Activated naive CD4-positive, alpha-beta T cell treated with anti-CD3 and anti-CD28 coated beads, Interleukin-2, amount 50 U/mL, for 24 hours (primary cell): ENCODE results near the gene ANKRD55.
"Not testable (repeated sequence)": the region's sequence is repeated elsewhere in the genome, so short reads cannot be mapped to it uniquely, and the experiment has no call there.

Experiments
- H3K27ac Mint-ChIP-seq: one replicate; pipeline ENCODE4 v1.8.0; 2021; ENCODE audit warnings: mild to moderate bottlenecking, mixed read lengths
- H3K27me3 Mint-ChIP-seq: one replicate; pipeline ENCODE4 v1.8.0; 2021; ENCODE audit warnings: mixed read lengths
- H3K36me3 Mint-ChIP-seq: one replicate; pipeline ENCODE4 v1.8.0; 2021; ENCODE audit warnings: mixed read lengths
- H3K4me1 Mint-ChIP-seq: one replicate; pipeline ENCODE4 v1.8.0; 2021; ENCODE audit warnings: mixed read lengths
- H3K4me3 Mint-ChIP-seq: one replicate; pipeline ENCODE4 v1.8.0; 2021; ENCODE audit warnings: mild to moderate bottlenecking, mixed read lengths
- H3K9me3 Mint-ChIP-seq: one replicate; pipeline ENCODE4 v1.8.0; 2021; ENCODE audit warnings: mixed read lengths

The ANKRD55 gene

DNA sequence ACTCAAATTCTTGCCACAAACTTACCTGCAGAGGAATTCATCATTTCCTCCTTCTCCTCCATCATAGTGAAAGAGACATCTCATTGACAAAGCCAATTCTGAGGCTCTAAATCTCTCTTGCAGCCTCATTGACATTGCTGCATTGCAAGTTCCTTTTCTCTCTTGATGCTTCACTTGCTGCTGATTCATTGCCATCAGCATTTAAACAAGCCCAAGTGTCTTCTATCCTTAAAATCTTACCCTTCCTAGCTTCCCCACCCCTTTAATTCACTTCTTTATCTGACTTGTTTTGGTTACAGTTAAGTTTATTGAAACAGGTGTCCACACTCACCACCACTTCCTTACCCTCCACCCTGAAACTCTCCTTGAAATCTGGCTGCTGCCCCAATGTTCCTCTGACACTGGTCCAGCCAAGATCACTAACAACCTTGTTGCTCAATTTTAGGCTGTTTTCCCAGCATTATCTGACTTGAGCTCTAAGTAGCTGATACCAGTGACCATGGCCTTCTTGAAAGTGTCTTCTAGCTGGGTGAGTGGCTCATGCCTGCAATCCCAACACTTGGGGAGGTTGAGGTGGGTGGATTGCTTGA lies 152.0 kb downstream of the ANKRD55 start:
- H3K27me3 Mint-ChIP-seq = not testable (repeated sequence)

DNA sequence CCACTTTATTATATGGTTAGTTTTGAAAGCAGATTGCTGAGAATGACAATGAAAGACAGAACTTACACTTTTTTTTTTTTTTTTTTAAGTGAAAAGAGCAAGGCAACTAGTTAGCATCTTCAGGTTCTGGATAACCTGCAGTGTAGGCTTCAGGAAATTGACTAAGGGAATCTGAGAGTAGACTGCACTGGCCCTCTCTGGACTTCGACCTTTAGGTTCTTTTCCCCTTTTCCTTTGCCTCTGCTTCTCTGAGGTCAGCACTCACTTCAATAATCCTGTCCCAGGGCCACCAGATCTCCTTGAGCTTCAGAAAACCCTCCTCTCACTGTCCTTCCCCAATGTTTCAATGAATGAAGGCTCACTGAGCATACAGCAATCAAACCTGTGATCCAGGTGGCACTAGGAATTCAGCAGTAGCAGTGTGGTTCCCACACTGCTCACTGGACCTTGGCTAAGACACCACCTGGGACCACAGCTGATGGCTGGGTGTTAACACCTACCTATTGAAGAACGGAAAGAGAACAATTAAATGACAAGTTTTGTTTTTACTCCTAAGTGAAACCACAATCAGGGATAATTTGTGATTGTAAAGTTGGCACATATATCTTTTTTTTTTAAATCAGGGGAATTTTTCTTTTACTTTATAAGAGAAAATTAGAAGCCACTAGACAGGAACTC lies 152.6 kb downstream of the ANKRD55 start:
- H3K27ac Mint-ChIP-seq = peak overlapping the region; percentile 53
- H3K36me3 Mint-ChIP-seq = peaks cover 2% of the 10 kb centered on the region
- H3K4me3 Mint-ChIP-seq = peak overlapping the region; percentile 12
- H3K27me3 Mint-ChIP-seq = no peaks in the 10 kb centered on the region
- H3K9me3 Mint-ChIP-seq = no peaks in the 10 kb centered on the region
- H3K4me1 Mint-ChIP-seq = peaks cover 73% of the 10 kb centered on the region

More for the DNA sequence above, 152.0 kb downstream of the ANKRD55 start:
- Mint-ChIP-seq H3K4me1 (peaks cover 74% of the 10 kb centered on the region), H3K4me3 (peak overlapping the region; percentile 7), H3K27ac (peak overlapping the region; percentile 53)
- not testable (repeated sequence) for H3K36me3 Mint-ChIP-seq, H3K9me3 Mint-ChIP-seq

DNA sequence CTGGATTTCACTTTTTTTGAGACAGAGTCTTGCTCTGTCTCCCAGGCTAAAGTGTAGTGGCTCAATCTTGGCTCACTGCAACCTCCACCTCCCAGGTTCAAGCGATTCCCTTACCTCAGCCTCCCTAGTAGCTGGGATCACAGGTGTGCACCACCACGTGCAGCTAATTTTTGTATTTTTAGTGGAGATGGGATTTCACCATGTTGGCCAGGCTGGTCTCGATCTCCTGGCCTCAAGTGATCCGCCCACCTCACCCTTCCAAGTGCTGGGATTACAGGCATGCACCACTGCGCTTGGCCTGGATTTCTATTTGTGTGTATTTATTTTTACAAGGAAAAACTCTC lies 154.0 kb downstream of the ANKRD55 start:
- H3K27ac Mint-ChIP-seq, H3K36me3 Mint-ChIP-seq, H3K4me3 Mint-ChIP-seq, H3K9me3 Mint-ChIP-seq, H3K27me3 Mint-ChIP-seq: not testable (repeated sequence)
- peaks cover 71% of the 10 kb centered on the region for H3K4me1 Mint-ChIP-seq

DNA sequence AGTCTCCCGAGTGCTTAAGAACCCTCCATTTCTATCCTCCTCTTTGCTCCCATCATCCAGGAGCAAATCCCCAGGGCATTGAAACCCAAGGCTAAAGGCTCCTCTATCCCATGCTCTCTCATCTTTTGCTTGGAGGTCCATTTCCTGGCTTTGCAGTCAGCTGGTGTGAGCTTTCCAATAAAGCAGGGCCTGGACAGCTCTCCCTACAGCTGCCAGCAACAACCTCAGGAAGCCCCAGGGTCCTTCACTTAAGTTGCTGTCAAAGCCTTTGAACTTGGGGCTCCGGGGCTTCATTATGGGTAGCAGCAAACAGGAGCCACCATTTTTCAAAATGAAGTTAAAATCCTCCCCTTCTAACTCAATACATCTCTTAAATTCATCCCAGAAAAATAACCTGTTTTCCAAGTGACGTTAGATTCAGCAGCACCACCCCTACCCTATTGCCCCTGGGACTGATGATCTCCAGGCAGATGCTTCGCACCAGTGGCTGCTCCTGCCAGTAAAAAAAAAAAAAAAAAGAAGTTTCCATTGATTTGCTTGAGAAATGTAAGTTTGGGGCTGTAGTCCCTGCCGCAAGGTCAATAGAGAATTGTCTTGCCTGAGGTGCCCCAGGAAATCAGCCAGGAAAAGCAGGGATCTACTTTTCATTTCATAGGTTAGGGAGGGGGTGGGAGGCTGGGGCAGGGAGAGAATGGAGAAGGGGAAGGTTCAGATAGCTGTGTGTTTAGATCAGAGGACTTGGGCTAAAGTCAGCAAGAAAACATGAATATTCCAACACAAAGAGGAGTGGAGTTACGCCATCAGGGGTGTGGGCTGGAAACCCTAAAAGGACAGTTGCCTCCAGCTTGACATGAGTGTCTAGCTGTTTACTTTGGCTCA lies 154.6 kb downstream of the ANKRD55 start:
- H3K4me1 Mint-ChIP-seq = peaks cover 74% of the 10 kb centered on the region
- no peaks in the 10 kb centered on the region for H3K9me3 Mint-ChIP-seq
- H3K4me3 Mint-ChIP-seq = no peak overlapping the region
- no peaks in the 10 kb centered on the region for H3K27me3 Mint-ChIP-seq
- peaks cover 2% of the 10 kb centered on the region for H3K36me3 Mint-ChIP-seq
- no peak overlapping the region for H3K27ac Mint-ChIP-seq

- Mint-ChIP-seq H3K36me3 (no peaks in the 10 kb centered on the region), H3K4me1 (peaks cover 77% of the 10 kb centered on the region), H3K9me3 (no peaks in the 10 kb centered on the region), H3K4me3 (peak overlapping the region; percentile 16), H3K27ac (no peak overlapping the region), H3K27me3 (no peaks in the 10 kb centered on the region)
Measured at GRCh38 chr5:56077796-56078233, 155.3 kb downstream of the ANKRD55 start.

GRCh38 chr5:56076486-56076885 lies 156.6 kb downstream of the ANKRD55 start:
- H3K4me3 Mint-ChIP-seq = no peak overlapping the region
- H3K9me3 Mint-ChIP-seq = no peaks in the 10 kb centered on the region
- peak overlapping the region; percentile 23 for H3K27ac Mint-ChIP-seq
- H3K36me3 Mint-ChIP-seq = no peaks in the 10 kb centered on the region
- no peaks in the 10 kb centered on the region for H3K27me3 Mint-ChIP-seq
- H3K4me1 Mint-ChIP-seq = peaks cover 82% of the 10 kb centered on the region

DNA sequence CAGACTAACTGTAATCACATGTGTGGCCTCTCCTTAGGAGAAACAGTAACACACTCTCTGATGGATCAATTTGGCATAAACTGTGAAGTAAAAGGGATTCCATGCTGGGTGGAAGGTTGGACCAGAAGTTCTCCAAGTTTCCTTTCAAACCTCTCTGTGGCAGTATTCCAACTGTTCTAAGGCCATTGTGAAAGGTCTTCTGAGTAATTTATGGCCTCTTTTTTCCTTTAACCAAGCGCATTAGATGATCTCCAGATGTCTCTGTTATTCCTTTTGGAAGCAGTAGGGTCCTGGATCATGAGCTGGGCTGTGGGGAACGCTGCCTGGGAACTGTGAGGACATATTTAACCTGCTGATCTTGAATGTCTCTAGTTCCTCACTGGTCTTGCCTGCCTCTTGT lies 157.8 kb downstream of the ANKRD55 start:
- H3K36me3 Mint-ChIP-seq = no peaks in the 10 kb centered on the region
- no peaks in the 10 kb centered on the region for H3K9me3 Mint-ChIP-seq
- H3K4me1 Mint-ChIP-seq = peaks cover 82% of the 10 kb centered on the region
- no peaks in the 10 kb centered on the region for H3K27me3 Mint-ChIP-seq
- peak overlapping the region; percentile 68 for H3K27ac Mint-ChIP-seq
- no peak overlapping the region for H3K4me3 Mint-ChIP-seq

DNA sequence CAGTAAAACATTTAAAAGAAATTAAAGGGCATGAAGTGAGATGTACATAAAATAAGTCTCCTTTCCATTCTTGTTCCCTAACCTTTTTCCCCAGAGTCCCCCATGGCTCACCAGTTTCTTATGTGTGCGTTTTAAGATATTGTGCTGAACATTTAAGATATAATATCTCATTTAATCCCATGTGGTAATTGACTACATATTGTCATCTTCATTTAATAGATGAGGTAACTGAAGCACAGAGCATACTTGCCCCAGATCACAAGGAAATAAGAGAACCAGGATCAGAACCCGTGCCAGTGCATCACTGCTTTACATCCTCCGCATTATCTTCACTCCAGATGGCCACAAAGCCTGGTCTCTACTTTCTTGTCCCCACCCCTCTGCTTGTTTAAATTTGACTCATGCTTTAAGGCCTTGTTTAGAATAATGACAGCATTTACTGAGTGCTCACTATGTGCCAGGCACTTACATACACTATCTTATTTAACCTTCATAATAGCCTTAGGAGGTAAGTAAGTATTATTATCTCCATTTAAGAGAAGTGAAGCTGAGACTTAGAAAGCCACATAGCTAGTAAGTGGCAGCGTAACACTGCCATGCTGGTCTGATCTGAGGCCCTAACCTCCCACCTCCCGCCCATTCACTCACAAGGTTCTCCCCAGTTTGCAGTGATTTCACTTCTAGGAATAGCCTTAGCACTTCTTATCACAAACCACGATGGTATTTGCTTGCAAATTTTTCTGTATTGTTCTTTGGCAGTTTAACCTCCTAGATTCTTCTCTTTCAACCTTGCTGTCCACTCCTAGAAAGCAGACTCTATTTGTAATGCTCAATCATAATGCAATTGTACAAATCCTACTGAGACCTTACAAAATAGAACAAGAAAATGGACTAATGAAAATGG lies 160.0 kb downstream of the ANKRD55 start:
- no peaks in the 10 kb centered on the region for H3K9me3 Mint-ChIP-seq
- no peaks in the 10 kb centered on the region for H3K27me3 Mint-ChIP-seq
- no peaks in the 10 kb centered on the region for H3K36me3 Mint-ChIP-seq
- peak overlapping the region; percentile 88 for H3K27ac Mint-ChIP-seq
- peaks cover 88% of the 10 kb centered on the region for H3K4me1 Mint-ChIP-seq
- peak overlapping the region; percentile 12 for H3K4me3 Mint-ChIP-seq

- H3K27me3 Mint-ChIP-seq = no peaks in the 10 kb centered on the region
- peaks cover 92% of the 10 kb centered on the region for H3K4me1 Mint-ChIP-seq
- H3K9me3 Mint-ChIP-seq = no peaks in the 10 kb centered on the region
- H3K36me3 Mint-ChIP-seq = no peaks in the 10 kb centered on the region
- H3K4me3 Mint-ChIP-seq = peak overlapping the region; percentile 53
- H3K27ac Mint-ChIP-seq = peak overlapping the region; percentile 93
Measured at GRCh38 chr5:56071470-56071869, 161.7 kb downstream of the ANKRD55 start.

DNA sequence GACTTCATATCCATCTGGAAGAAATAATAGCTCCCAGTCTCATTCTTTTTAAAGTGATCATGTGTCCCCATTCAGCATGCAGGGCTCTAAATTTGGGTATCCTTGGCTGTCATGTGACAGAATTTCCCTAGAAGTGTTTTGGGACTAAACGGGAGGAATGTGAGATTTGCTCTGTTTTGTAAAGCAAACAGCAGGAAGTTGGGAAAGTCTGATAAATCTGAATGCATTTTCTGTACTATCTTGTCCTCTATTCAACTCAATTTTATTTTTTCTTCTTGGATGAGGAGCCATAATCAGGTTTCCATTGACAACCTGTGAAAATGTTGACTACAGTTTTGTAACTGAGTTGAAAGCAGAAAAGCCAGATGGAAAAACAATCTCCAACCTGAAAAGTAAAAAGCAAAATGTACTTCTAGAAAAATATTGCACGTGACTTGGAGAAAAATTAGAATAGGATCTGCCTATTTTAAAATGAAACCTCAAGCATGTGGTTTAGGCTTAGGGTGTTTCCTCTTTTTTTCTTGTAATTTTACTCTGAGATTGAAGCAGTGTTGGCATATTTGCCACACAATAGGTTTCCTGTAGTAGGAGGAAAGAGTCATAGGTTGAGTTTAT lies 162.2 kb downstream of the ANKRD55 start:
- Mint-ChIP-seq H3K27ac (peak overlapping the region; percentile 93), H3K9me3 (no peaks in the 10 kb centered on the region), H3K36me3 (no peaks in the 10 kb centered on the region), H3K27me3 (no peaks in the 10 kb centered on the region), H3K4me3 (peak overlapping the region; percentile 53), H3K4me1 (peaks cover 90% of the 10 kb centered on the region)

DNA sequence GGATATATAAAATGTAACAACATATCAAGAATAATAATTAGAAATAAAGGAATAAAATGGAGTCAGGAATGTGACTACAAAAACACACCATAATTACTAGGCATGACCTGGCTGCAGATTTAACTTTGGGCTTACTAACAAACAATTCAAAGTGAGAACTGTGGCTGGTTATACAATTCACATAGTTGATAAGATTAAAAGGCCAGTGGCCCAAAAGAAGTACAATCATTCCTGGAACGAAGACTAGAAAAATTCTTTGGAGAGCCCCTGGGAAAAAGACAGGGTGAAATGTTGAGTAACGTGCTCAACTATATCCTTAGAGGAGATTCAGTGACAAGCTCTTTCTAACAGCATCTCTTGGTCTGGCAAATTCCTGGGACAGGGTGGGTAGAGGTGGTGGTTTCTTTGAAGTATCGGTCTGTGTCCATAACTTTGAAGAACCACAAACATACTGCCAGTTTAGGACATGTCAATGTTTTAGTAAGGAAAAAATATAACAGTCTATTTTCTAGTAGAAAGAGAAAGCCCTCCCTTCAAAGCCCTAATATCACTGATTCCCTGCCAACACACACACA lies 163.4 kb downstream of the ANKRD55 start:
- Mint-ChIP-seq H3K36me3 (no peaks in the 10 kb centered on the region), H3K27ac (peak overlapping the region; percentile 93), H3K4me3 (no peak overlapping the region), H3K4me1 (peaks cover 88% of the 10 kb centered on the region), H3K9me3 (no peaks in the 10 kb centered on the region), H3K27me3 (no peaks in the 10 kb centered on the region)

DNA sequence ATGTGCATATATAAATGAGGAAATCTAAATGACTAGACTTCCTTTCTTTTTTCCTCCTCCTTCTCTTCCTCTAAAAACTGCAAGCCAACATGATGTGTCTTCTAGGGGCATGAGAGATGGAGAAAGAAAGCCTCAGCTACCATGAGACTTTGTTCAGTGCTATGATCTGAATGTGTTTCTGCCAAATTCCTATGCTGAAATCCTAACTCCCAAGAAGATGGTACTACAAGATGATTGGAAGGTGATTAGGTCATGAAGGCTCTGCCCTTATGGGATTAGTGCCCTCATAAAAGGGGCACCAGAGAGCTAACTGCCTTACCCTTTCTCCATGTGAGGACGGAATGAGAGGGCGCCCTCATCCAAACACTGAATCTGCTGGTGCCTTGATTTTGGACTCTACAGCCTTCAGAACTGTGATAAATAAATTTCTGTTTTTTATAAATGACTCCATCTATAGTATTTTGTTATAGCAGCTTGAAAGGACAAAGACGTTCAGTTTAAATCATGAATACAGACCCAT lies 166.1 kb downstream of the ANKRD55 start:
- Mint-ChIP-seq H3K27ac (peak overlapping the region; percentile 69), H3K27me3 (no peaks in the 10 kb centered on the region), H3K4me3 (no peak overlapping the region), H3K4me1 (peaks cover 81% of the 10 kb centered on the region), H3K9me3 (no peaks in the 10 kb centered on the region), H3K36me3 (peaks cover 2% of the 10 kb centered on the region)

DNA sequence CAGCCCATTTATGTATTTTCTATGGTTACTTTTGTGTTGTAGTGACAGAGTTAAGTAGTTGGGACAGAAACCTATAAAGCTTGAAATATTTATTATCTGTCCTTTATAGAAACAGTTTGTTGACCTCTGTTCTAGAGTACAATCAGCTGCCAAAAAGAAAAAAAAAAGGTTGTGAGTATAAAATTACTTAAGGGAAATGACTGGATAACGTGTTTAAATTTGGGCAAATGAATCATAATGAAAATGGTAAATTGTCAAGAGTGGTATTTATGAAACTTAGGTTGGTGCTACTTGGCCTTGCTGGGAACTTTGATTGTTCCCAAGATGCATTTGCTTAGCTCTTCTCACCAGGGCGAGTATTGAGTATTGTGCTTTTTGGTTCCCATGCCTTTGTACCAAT lies 168.1 kb downstream of the ANKRD55 start:
- peaks cover 3% of the 10 kb centered on the region for H3K36me3 Mint-ChIP-seq
- H3K27ac Mint-ChIP-seq = peak overlapping the region; percentile 51
- H3K27me3 Mint-ChIP-seq = no peaks in the 10 kb centered on the region
- H3K4me1 Mint-ChIP-seq = peaks cover 77% of the 10 kb centered on the region
- no peak overlapping the region for H3K4me3 Mint-ChIP-seq
- no peaks in the 10 kb centered on the region for H3K9me3 Mint-ChIP-seq

GRCh38 chr5:56060276-56061110 lies 172.6 kb downstream of the ANKRD55 start:
- Mint-ChIP-seq H3K36me3 (peaks cover 3% of the 10 kb centered on the region), H3K27me3 (no peaks in the 10 kb centered on the region), H3K27ac (peak overlapping the region; percentile 37), H3K4me1 (peaks cover 83% of the 10 kb centered on the region), H3K9me3 (no peaks in the 10 kb centered on the region), H3K4me3 (peak overlapping the region; percentile 61)
